ENCODE results near the gene FMN2.
A peak's percentile ranks its signal among the peaks of the same experiment; 100 is the strongest.

FMN2 gene

GRCh38 chr1:240484804-240485443, 393.2 kb downstream of the FMN2 start (continued):
- TF ChIP-seq ZNF146 (tag by site-specific recombination; IDR thresholded peaks at IDR 0.05) (no peak), ZNF600 (tag by site-specific recombination; IDR thresholded peaks at IDR 0.05) (0 out of 2 replicates have a peak, but pooled peaks have one; percentile 19), SP3 (tag by site-specific recombination; IDR thresholded peaks at IDR 0.05) (no peak), ZNF645 (tag by site-specific recombination; IDR thresholded peaks at IDR 0.05) (no peak), ZNF112 (tag by site-specific recombination; IDR thresholded peaks at IDR 0.05) (no peak), ZNF571 (tag by site-specific recombination; IDR thresholded peaks at IDR 0.05) (no peak), ZBTB21 (tag by site-specific recombination; IDR thresholded peaks at IDR 0.05) (no peak), ZNF621 (tag by site-specific recombination; IDR thresholded peaks at IDR 0.05) (no peak), GFI1B (tag by site-specific recombination; IDR thresholded peaks at IDR 0.05) (no peak), ZNF660 (tag by site-specific recombination; IDR thresholded peaks at IDR 0.05) (no peak), ZNF830 (tag by site-specific recombination; IDR thresholded peaks at IDR 0.05; ENCODE audit: low read depth) (no peak), ZNF121 (tag by site-specific recombination; IDR thresholded peaks at IDR 0.05) (no peak), ZNF777 (tag by site-specific recombination; IDR thresholded peaks at IDR 0.05; ENCODE audit: borderline replicate concordance) (no peak), KLF16 (tag by site-specific recombination; IDR thresholded peaks at IDR 0.05) (no peak), ZNF776 (tag by site-specific recombination; IDR thresholded peaks at IDR 0.05; ENCODE audit: borderline replicate concordance) (no peak), HIC1 (tag by site-specific recombination; IDR thresholded peaks at IDR 0.05) (no peak), SALL2 (tag by site-specific recombination; IDR thresholded peaks at IDR 0.05; ENCODE audit: borderline replicate concordance) (no peak), ZNF837 (tag by site-specific recombination; IDR thresholded peaks at IDR 0.05) (no peak), ZNF664 (tag by site-specific recombination; IDR thresholded peaks at IDR 0.05) (no peak), ZNF629 (tag by site-specific recombination; IDR thresholded peaks at IDR 0.05) (peak; percentile 40), ZNF311 (tag by site-specific recombination; IDR thresholded peaks at IDR 0.05; ENCODE audit: borderline replicate concordance) (no peak), ZNF747 (tag by site-specific recombination; IDR thresholded peaks at IDR 0.05) (no peak), ZFP37 (tag by site-specific recombination; IDR thresholded peaks at IDR 0.05) (no peak), ZNF175 (tag by site-specific recombination; IDR thresholded peaks at IDR 0.05) (no peak), KLF17 (tag by site-specific recombination; IDR thresholded peaks at IDR 0.05) (no peak), ZBTB20 (tag by site-specific recombination; IDR thresholded peaks at IDR 0.05) (0 out of 2 replicates have a peak, but pooled peaks have one; percentile 24), SETDB1 (IDR thresholded peaks at IDR 0.05; ENCODE audit: insufficient read length, low read length) (no peak), ZNF148 (tag by site-specific recombination; IDR thresholded peaks at IDR 0.05; ENCODE audit: borderline replicate concordance) (no peak), ZNF391 (tag by site-specific recombination; IDR thresholded peaks at IDR 0.05; ENCODE audit: borderline replicate concordance, low read depth) (no peak), ZNF341 (tag by site-specific recombination; IDR thresholded peaks at IDR 0.05; ENCODE audit: low read depth) (no peak)
- TF ChIP-seq, protein P1, sequence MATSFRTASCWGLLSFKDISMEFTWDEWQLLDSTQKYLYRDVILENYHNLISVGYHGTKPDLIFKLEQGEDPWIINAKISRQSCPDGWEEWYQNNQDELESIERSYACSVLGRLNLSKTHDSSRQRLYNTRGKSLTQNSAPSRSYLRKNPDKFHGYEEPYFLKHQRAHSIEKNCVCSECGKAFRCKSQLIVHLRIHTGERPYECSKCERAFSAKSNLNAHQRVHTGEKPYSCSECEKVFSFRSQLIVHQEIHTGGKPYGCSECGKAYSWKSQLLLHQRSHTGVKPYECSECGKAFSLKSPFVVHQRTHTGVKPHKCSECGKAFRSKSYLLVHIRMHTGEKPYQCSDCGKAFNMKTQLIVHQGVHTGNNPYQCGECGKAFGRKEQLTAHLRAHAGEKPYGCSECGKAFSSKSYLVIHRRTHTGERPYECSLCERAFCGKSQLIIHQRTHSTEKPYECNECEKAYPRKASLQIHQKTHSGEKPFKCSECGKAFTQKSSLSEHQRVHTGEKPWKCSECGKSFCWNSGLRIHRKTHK (tag by site-specific recombination; IDR thresholded peaks at IDR 0.05) = no peak
- TF ChIP-seq, protein P2, sequence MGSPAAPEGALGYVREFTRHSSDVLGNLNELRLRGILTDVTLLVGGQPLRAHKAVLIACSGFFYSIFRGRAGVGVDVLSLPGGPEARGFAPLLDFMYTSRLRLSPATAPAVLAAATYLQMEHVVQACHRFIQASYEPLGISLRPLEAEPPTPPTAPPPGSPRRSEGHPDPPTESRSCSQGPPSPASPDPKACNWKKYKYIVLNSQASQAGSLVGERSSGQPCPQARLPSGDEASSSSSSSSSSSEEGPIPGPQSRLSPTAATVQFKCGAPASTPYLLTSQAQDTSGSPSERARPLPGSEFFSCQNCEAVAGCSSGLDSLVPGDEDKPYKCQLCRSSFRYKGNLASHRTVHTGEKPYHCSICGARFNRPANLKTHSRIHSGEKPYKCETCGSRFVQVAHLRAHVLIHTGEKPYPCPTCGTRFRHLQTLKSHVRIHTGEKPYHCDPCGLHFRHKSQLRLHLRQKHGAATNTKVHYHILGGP (tag by site-specific recombination; IDR thresholded peaks at IDR 0.05) = no peak
